ENCODE data around the gene LGR5. TPM values are rescaled to one million over a fixed set of nuclear protein-coding genes. Genes with fewer than 3 reads are reported as not detected.

Gene LGR5
- total RNA-seq, 1 experiment from 2014 or later, result not detected

DNA sequence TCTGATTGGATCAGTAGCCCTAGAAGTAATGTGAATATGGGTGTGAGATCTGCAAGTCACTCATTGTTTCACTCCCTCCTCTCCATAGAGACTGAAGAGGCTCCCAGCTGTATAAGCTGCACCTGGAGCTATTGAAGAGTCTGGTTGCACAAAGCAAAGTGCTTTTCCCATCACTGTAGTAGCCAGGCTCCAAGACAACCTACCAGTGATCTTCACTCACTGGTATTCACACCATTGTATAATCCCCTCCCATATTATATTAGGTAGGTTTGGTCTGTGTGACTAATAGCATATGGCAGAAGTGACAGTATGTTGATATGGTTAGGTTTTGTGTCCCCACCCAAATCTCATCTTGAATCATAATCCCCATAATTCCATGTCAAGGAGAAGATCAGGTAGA is 159.6 kb downstream of the LGR5 start:
- ChIA-PET CTCF (no interaction called here), POLR2A (ENCODE audit: unreplicated experiment) (no interaction called here)
- no peaks in the 10 kb centered on the region for H3K27me3 ChIP-seq (ENCODE audit: insufficient read depth, low read depth)
- H3K4me1 ChIP-seq (replicated peaks; ENCODE audit: insufficient read depth), result no peaks in the 10 kb centered on the region
- H3K9me2 ChIP-seq (ENCODE audit: insufficient read depth), result no peaks in the 10 kb centered on the region
- TF ChIP-seq, protein P1, sequence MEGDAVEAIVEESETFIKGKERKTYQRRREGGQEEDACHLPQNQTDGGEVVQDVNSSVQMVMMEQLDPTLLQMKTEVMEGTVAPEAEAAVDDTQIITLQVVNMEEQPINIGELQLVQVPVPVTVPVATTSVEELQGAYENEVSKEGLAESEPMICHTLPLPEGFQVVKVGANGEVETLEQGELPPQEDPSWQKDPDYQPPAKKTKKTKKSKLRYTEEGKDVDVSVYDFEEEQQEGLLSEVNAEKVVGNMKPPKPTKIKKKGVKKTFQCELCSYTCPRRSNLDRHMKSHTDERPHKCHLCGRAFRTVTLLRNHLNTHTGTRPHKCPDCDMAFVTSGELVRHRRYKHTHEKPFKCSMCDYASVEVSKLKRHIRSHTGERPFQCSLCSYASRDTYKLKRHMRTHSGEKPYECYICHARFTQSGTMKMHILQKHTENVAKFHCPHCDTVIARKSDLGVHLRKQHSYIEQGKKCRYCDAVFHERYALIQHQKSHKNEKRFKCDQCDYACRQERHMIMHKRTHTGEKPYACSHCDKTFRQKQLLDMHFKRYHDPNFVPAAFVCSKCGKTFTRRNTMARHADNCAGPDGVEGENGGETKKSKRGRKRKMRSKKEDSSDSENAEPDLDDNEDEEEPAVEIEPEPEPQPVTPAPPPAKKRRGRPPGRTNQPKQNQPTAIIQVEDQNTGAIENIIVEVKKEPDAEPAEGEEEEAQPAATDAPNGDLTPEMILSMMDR (conservative IDR thresholded peaks at IDR 0.05), result no peak
- TF ChIP-seq EZH2 (IDR thresholded peaks at IDR 0.05; ENCODE audit: low read depth), result no peak
- BruUV-seq (replicated peaks), result no TSS peak
- no peaks in the 10 kb centered on the region for H3K79me2 ChIP-seq (ENCODE audit: low read depth)
- no peak overlapping the region for H2AFZ ChIP-seq
- H3K36me3 ChIP-seq (ENCODE audit: low read depth), result no peaks in the 10 kb centered on the region
- no peak overlapping the region for H3K27ac ChIP-seq
- no peaks in the 10 kb centered on the region for H4K20me1 ChIP-seq (ENCODE audit: insufficient read depth)
- no peaks in the 10 kb centered on the region for H3F3A ChIP-seq (ENCODE audit: insufficient read depth, low read depth)
- H3K4me3 ChIP-seq, result no peak overlapping the region
- no peak overlapping the region for H3K4me2 ChIP-seq
- H3K9me3 ChIP-seq (ENCODE audit: insufficient read depth, low read depth), result no peaks in the 10 kb centered on the region
- DNase-seq, result no peak
- intact Hi-C loops (cut with micrococcal nuclease; ENCODE audit: unreplicated experiment), result no loop called here

DNA sequence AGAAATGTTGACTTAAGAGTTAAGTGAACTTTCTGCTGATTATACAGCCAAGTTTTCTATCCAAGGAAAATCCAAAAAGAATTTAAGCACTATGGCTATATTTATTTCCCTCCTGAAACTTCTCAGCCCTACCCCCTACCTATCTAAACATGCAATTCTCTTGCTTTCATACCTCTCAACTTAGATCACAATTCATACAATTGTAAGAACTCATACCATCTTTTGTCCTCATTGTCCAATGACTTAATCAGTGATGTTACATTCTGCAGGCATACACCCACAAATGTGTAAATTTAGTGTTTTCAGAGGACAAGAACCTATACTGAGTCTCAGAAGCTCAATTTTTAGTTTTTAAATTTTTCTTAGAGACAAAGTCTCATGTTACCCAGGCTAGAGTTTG is 161.9 kb downstream of the LGR5 start:
- Histone ChIP-seq H4K20me1 (ENCODE audit: insufficient read depth) (no peaks in the 10 kb centered on the region), H2AFZ (no peak overlapping the region), H3K27me3 (ENCODE audit: insufficient read depth, low read depth) (no peaks in the 10 kb centered on the region), H3K9me2 (ENCODE audit: insufficient read depth) (no peaks in the 10 kb centered on the region), H3K27ac (no peak overlapping the region), H3K9me3 (ENCODE audit: insufficient read depth, low read depth) (no peaks in the 10 kb centered on the region), H3F3A (ENCODE audit: insufficient read depth, low read depth) (peaks cover 4% of the 10 kb centered on the region; the same call in 1 of the 2 replicates), H3K4me2 (no peak overlapping the region), H3K79me2 (ENCODE audit: low read depth) (no peaks in the 10 kb centered on the region), H3K4me1 (replicated peaks; ENCODE audit: insufficient read depth) (no peaks in the 10 kb centered on the region), H3K36me3 (ENCODE audit: low read depth) (no peaks in the 10 kb centered on the region), H3K4me3 (no peak overlapping the region)
- TF ChIP-seq, protein P1 (conservative IDR thresholded peaks at IDR 0.05), result no peak
- TF ChIP-seq EZH2 (IDR thresholded peaks at IDR 0.05; ENCODE audit: low read depth), result no peak
- no TSS peak for BruUV-seq (replicated peaks)
- no peak for DNase-seq
- ChIA-PET POLR2A (ENCODE audit: unreplicated experiment) (no interaction called here), CTCF (no interaction called here)
- intact Hi-C loops (cut with micrococcal nuclease; ENCODE audit: unreplicated experiment), result no loop called here

GRCh38 chr12:71602761-71603577 is 163.4 kb downstream of the LGR5 start:
- H3K27ac ChIP-seq, result no peak overlapping the region
- H3K4me3 ChIP-seq, result no peak overlapping the region
- H3K79me2 ChIP-seq (ENCODE audit: low read depth), result no peaks in the 10 kb centered on the region
- no peak overlapping the region for H2AFZ ChIP-seq
- H4K20me1 ChIP-seq (ENCODE audit: insufficient read depth), result no peaks in the 10 kb centered on the region
- TSS peak; percentile 14 for BruUV-seq (replicated peaks)
- no peaks in the 10 kb centered on the region for H3K27me3 ChIP-seq (ENCODE audit: insufficient read depth, low read depth)
- no peak overlapping the region for H3K4me2 ChIP-seq
- POLR2A ChIA-PET (ENCODE audit: unreplicated experiment), result no interaction called here
- peaks cover 4% of the 10 kb centered on the region; the same call in 1 of the 2 replicates for H3F3A ChIP-seq (ENCODE audit: insufficient read depth, low read depth)
- no peaks in the 10 kb centered on the region for H3K9me2 ChIP-seq (ENCODE audit: insufficient read depth)
- H3K9me3 ChIP-seq (ENCODE audit: insufficient read depth, low read depth), result no peaks in the 10 kb centered on the region
- CTCF ChIA-PET, result no interaction called here
- intact Hi-C loops (cut with micrococcal nuclease; ENCODE audit: unreplicated experiment), result no loop called here
- DNase-seq, result no peak
- no peaks in the 10 kb centered on the region for H3K36me3 ChIP-seq (ENCODE audit: low read depth)
- H3K4me1 ChIP-seq (replicated peaks; ENCODE audit: insufficient read depth), result no peaks in the 10 kb centered on the region
- TF ChIP-seq EZH2 (IDR thresholded peaks at IDR 0.05; ENCODE audit: low read depth), result no peak
- TF ChIP-seq, protein P1 (conservative IDR thresholded peaks at IDR 0.05), result no peak
